HepG2 (cell line): Measurements from ENCODE around the gene GDF15. TPM values are rescaled to one million over a fixed set of nuclear protein-coding genes. Genes with fewer than 3 reads are reported as not detected.

ENCODE experiments used
- AHR ChIP-seq: IDR thresholded peaks from 2 replicates; pipeline ENCODE4 v1.6.1; 2018; ENCODE audit warnings: missing genetic modification reagents, missing compliant biosample characterization
- DDIT3 ChIP-seq: sonication (generic); formaldehyde crosslinking; IDR thresholded peaks from 2 replicates; pipeline ENCODE4 v1.4.0; 2020; ENCODE audit warnings: mild to moderate bottlenecking, missing genetic modification reagents
- ERF ChIP-seq: IDR thresholded peaks from 2 replicates; pipeline ENCODE4 v1.6.1; 2018; ENCODE audit warnings: missing biosample characterization, missing genetic modification reagents
- ETS1 ChIP-seq: sonication (generic); formaldehyde crosslinking; IDR thresholded peaks from 2 replicates; pipeline ENCODE4 v1.4.0; 2020; ENCODE audit warnings: missing genetic modification reagents
- GATAD2A ChIP-seq: IDR thresholded peaks from 2 replicates; pipeline ENCODE4 v1.6.1; 2016
- IKZF1 ChIP-seq: fragments of 450-650 bp; IDR thresholded peaks from 2 replicates; pipeline ENCODE4 v1.7.1; 2016
- KAT7 ChIP-seq: IDR thresholded peaks from 2 replicates; pipeline ENCODE4 v1.6.1; 2018; ENCODE audit warnings: borderline replicate concordance, missing compliant biosample characterization
- MTA1 ChIP-seq: sonication (generic); formaldehyde crosslinking; IDR thresholded peaks from 2 replicates; pipeline ENCODE4 v1.4.0; 2020; ENCODE audit warnings: missing genetic modification reagents, mild to moderate bottlenecking, borderline replicate concordance
- NAIF1 ChIP-seq: sonication (generic); formaldehyde crosslinking; IDR thresholded peaks from 2 replicates; pipeline ENCODE4 v1.5.0; 2020; ENCODE audit warnings: mild to moderate bottlenecking, missing genetic modification reagents, borderline replicate concordance
- NRL ChIP-seq: sonication (generic); formaldehyde crosslinking; IDR thresholded peaks from 2 replicates; pipeline ENCODE4 v1.5.0; 2020; ENCODE audit warnings: missing genetic modification reagents, mild to moderate bottlenecking, moderate library complexity, borderline replicate concordance
- POLR2G ChIP-seq: fragments of 200-400 bp; formaldehyde crosslinking; IDR thresholded peaks from 2 replicates; pipeline ENCODE4 v1.6.1; 2018; ENCODE audit warnings: mild to moderate bottlenecking, low read depth, low read length, moderate library complexity
- SALL2 ChIP-seq: sonication (generic); formaldehyde crosslinking; IDR thresholded peaks from 2 replicates; pipeline ENCODE4 v1.8.1; 2023; ENCODE audit warnings: mild to moderate bottlenecking, missing genetic modification reagents, inconsistent platforms
- SMAD3 ChIP-seq: sonication (generic); formaldehyde crosslinking; IDR thresholded peaks from 2 replicates; pipeline ENCODE4 v1.4.0; 2020; ENCODE audit warnings: missing genetic modification reagents
- STAG1 ChIP-seq: sonication (generic); formaldehyde crosslinking; IDR thresholded peaks from 2 replicates; pipeline ENCODE4 v1.4.0; 2020; ENCODE audit warnings: missing genetic modification reagents
- ZC3H13 ChIP-seq: sonication (generic); formaldehyde crosslinking; IDR thresholded peaks from 2 replicates; pipeline ENCODE4 v1.8.1; 2023; ENCODE audit warnings: mild to moderate bottlenecking, missing genetic modification reagents, moderate library complexity
- ZKSCAN1 ChIP-seq: fragments of 150-350 bp; IDR thresholded peaks from 2 replicates; pipeline ENCODE4 v1.6.1; 2014; ENCODE audit warnings: low read length
- ZNF17 ChIP-seq: sonication (generic); formaldehyde crosslinking; IDR thresholded peaks from 2 replicates; pipeline ENCODE4 v1.5.0; 2020; ENCODE audit warnings: mild to moderate bottlenecking, missing genetic modification reagents
- ZNF292 ChIP-seq: sonication (generic); formaldehyde crosslinking; IDR thresholded peaks from 2 replicates; pipeline ENCODE4 v1.8.1; 2022; ENCODE audit warnings: mild to moderate bottlenecking, low read depth, missing genetic modification reagents, borderline replicate concordance
- ZNF644 ChIP-seq: IDR thresholded peaks from 2 replicates; pipeline ENCODE4 v1.6.1; 2016; ENCODE audit warnings: low read depth
- ZNF790 ChIP-seq: sonication (generic); formaldehyde crosslinking; IDR thresholded peaks from 2 replicates; pipeline ENCODE4 v1.8.0; 2022; ENCODE audit warnings: missing genetic modification reagents, mild to moderate bottlenecking, borderline replicate concordance
- ZNF883 ChIP-seq: sonication (generic); formaldehyde crosslinking; IDR thresholded peaks from 2 replicates; pipeline ENCODE4 v1.5.1; 2020; ENCODE audit warnings: mild to moderate bottlenecking, missing genetic modification reagents; ENCODE audit errors: not compliant biosample characterization
- ZSCAN30 ChIP-seq: sonication (generic); formaldehyde crosslinking; IDR thresholded peaks from 2 replicates; pipeline ENCODE4 v1.5.0; 2020; ENCODE audit warnings: mild to moderate bottlenecking, missing genetic modification reagents
- polyA plus RNA-seq, 8 experiments: library from polyadenylated mRNA; depleted of rRNA in 3 of 8; stranded (reverse) in 7 of 8; unstranded in 1 of 8; fragments of >200 nt; fragmentation: Illumina TruSeq in 4 of 8; extraction: Trizol in 4 of 8; gene quantifications; 2 replicates each; pipeline versions ENCODE4 v1.2.1 to v1.2.3, GENCODE V29; 2011 to 2016; ENCODE audit warnings: low read depth in 4 of 8, missing spikeins in 1 of 8, mixed read lengths in 1 of 8; ENCODE audit not compliant: insufficient read depth in 1 of 8
- total RNA-seq, 5 experiments: library from RNA; depleted of rRNA; stranded (reverse); fragments of >200 nt; fragmentation: Illumina TruSeq; extraction: Trizol; gene quantifications; 2 replicates each; pipeline ENCODE4 v1.2.3, GENCODE V29; 2016; ENCODE audit warnings: low read depth in 1 of 5
- TF ChIP-seq, protein P1 (sequence below): IDR thresholded peaks from 2 replicates; pipeline ENCODE4 v1.4.0; 2020; ENCODE audit warnings: mild to moderate bottlenecking, missing genetic modification reagents
- TF ChIP-seq, protein P2 (sequence below): sonication (generic); formaldehyde crosslinking; IDR thresholded peaks from 2 replicates; pipeline ENCODE4 v1.5.0; 2020; ENCODE audit warnings: mild to moderate bottlenecking, missing genetic modification reagents, moderate library complexity

Gene GDF15
- total and polyA plus RNA-seq, 2 of the 13 experiments (the other 11 are each of a cell fraction or from before 2014, with no cell fraction given) = 146 to 422 TPM

GRCh38 chr19:18388100-18388959 lies 2.4 kb downstream of the GDF15 start (continued):
- TF ChIP-seq, protein P1, sequence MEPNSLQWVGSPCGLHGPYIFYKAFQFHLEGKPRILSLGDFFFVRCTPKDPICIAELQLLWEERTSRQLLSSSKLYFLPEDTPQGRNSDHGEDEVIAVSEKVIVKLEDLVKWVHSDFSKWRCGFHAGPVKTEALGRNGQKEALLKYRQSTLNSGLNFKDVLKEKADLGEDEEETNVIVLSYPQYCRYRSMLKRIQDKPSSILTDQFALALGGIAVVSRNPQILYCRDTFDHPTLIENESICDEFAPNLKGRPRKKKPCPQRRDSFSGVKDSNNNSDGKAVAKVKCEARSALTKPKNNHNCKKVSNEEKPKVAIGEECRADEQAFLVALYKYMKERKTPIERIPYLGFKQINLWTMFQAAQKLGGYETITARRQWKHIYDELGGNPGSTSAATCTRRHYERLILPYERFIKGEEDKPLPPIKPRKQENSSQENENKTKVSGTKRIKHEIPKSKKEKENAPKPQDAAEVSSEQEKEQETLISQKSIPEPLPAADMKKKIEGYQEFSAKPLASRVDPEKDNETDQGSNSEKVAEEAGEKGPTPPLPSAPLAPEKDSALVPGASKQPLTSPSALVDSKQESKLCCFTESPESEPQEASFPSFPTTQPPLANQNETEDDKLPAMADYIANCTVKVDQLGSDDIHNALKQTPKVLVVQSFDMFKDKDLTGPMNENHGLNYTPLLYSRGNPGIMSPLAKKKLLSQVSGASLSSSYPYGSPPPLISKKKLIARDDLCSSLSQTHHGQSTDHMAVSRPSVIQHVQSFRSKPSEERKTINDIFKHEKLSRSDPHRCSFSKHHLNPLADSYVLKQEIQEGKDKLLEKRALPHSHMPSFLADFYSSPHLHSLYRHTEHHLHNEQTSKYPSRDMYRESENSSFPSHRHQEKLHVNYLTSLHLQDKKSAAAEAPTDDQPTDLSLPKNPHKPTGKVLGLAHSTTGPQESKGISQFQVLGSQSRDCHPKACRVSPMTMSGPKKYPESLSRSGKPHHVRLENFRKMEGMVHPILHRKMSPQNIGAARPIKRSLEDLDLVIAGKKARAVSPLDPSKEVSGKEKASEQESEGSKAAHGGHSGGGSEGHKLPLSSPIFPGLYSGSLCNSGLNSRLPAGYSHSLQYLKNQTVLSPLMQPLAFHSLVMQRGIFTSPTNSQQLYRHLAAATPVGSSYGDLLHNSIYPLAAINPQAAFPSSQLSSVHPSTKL (CRISPR knock-in tag) = no peak; the same call in 1 of the 2 replicates
- TF ChIP-seq IKZF1 (no peak), ZNF17 (CRISPR knock-in tag) (no peak), SMAD3 (no peak), NRL (CRISPR knock-in tag) (peak; percentile 86), ETS1 (CRISPR knock-in tag) (0 out of 2 replicates have a peak, but pooled peaks have one; percentile 27), GATAD2A (peak; percentile 38; the same call in 1 of the 2 replicates), POLR2G (peak; percentile 59), ERF (CRISPR knock-in tag) (peak; percentile 79), DDIT3 (CRISPR knock-in tag) (no peak), MTA1 (CRISPR knock-in tag) (peak; percentile 90), ZNF790 (CRISPR knock-in tag) (no peak), STAG1 (CRISPR knock-in tag) (peak; percentile 70), ZNF644 (CRISPR knock-in tag) (no peak), KAT7 (CRISPR knock-in tag) (peak; percentile 94), ZNF883 (CRISPR knock-in tag) (peak; percentile 91), NAIF1 (CRISPR knock-in tag) (no peak), SALL2 (no peak; the same call in 1 of the 2 replicates), ZKSCAN1 (no peak), ZSCAN30 (CRISPR knock-in tag) (peak; percentile 47; the same call in 1 of the 2 replicates), AHR (CRISPR knock-in tag) (0 out of 2 replicates have a peak, but pooled peaks have one; percentile 33), ZNF292 (no peak), ZC3H13 (CRISPR knock-in tag) (peak; percentile 99)
- TF ChIP-seq, protein P2, sequence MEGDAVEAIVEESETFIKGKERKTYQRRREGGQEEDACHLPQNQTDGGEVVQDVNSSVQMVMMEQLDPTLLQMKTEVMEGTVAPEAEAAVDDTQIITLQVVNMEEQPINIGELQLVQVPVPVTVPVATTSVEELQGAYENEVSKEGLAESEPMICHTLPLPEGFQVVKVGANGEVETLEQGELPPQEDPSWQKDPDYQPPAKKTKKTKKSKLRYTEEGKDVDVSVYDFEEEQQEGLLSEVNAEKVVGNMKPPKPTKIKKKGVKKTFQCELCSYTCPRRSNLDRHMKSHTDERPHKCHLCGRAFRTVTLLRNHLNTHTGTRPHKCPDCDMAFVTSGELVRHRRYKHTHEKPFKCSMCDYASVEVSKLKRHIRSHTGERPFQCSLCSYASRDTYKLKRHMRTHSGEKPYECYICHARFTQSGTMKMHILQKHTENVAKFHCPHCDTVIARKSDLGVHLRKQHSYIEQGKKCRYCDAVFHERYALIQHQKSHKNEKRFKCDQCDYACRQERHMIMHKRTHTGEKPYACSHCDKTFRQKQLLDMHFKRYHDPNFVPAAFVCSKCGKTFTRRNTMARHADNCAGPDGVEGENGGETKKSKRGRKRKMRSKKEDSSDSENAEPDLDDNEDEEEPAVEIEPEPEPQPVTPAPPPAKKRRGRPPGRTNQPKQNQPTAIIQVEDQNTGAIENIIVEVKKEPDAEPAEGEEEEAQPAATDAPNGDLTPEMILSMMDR (CRISPR knock-in tag) = peak; percentile 95
